Heart left ventricle (tissue), 16 donors: ENCODE results near the gene GNPAT. TPM values are rescaled to one million over a fixed set of nuclear protein-coding genes. Genes with fewer than 3 reads are reported as not detected.

Experiments
- ATAC-seq, 4 donors: fragments of 200-7000 bp; cut with Tn5 transposase; one replicate each; pipeline ENCODE4 v1.9.1; 2020 to 2022; ENCODE audit warnings: moderate library complexity in 4 of 4, mild to moderate bottlenecking in 3 of 4, moderate number of reproducible peaks in 1 of 4
- DNase-seq, 5 donors: peaks; one replicate each; pipeline ENCODE4 v3.0.0-alpha.2; 2020
- H3K27ac ChIP-seq, 12 donors: fragments of 200-600 bp; sonication (generic) in 4 of 12; one replicate each; pipeline versions ENCODE4 v1.5.0 to v1.8.0; 2016 to 2022; ENCODE audit warnings: mild to moderate bottlenecking in 2 of 12
- H3K27me3 ChIP-seq, 9 donors: fragments of 200-600 bp; sonication (generic) in 2 of 9; one replicate each; pipeline versions ENCODE4 v1.5.1 to v1.8.0; 2016 to 2022; ENCODE audit warnings: mild to moderate bottlenecking in 3 of 9
- H3K36me3 ChIP-seq, 9 donors: fragments of 200-600 bp; sonication (generic) in 2 of 9; one replicate each; pipeline versions ENCODE4 v1.5.0 to v1.8.0; 2018 to 2022; ENCODE audit warnings: mild to moderate bottlenecking in 2 of 9
- H3K4me1 ChIP-seq, 12 donors: fragments of 200-600 bp; sonication (generic) in 4 of 12; one replicate each; pipeline versions ENCODE4 v1.5.0 to v1.8.0; 2016 to 2022; ENCODE audit warnings: mild to moderate bottlenecking in 3 of 12
- H3K4me3 ChIP-seq, 12 donors: fragments of 200-600 bp; sonication (generic) in 4 of 12; one replicate each; pipeline versions ENCODE4 v1.5.0 to v1.8.0; 2017 to 2022; ENCODE audit warnings: mild to moderate bottlenecking in 9 of 12, moderate library complexity in 4 of 12
- H3K9me3 ChIP-seq, 12 donors: fragments of 200-600 bp; sonication (generic) in 4 of 12; one replicate each; pipeline versions ENCODE4 v1.5.0 to v1.8.0; 2016 to 2022; ENCODE audit warnings: mild to moderate bottlenecking in 1 of 12
- CTCF ChIP-seq, 12 donors: fragments of 200-600 bp; sonication (generic) in 4 of 12; IDR thresholded peaks; one replicate each; pipeline versions ENCODE4 v1.5.0 to v1.8.0; 2018 to 2022; ENCODE audit warnings: antibody characterized with exemption in 12 of 12, mild to moderate bottlenecking in 5 of 12
- POLR2A ChIP-seq, 2 donors: fragments of 450-650 bp; IDR thresholded peaks; one replicate each; pipeline ENCODE4 v1.6.1; 2017; ENCODE audit warnings: antibody characterized with exemption in 2 of 2, mild to moderate bottlenecking in 2 of 2, moderate library complexity in 2 of 2
- WGBS, 4 donors: extraction: QIAGEN DNeasy Blood & Tissue Kit in 2 of 4; methylation state at CpG; one replicate each; pipeline versions ENCODE4 v1.1.5 to v1.1.7; 2013 to 2018; 5-methylcytosine and 5-hydroxymethylcytosine counted together
- intact Hi-C, 10 donors: fragments of 100-400 bp; cut with DNase I; formaldehyde crosslinking; loops; one replicate each; pipeline versions ENCODE4 v1.11.1 to v1.14.2; 2022
- polyA plus RNA-seq, 2 donors: library from polyadenylated mRNA; stranded (reverse); fragments of 200-250 nt; gene quantifications; one replicate each; pipeline ENCODE4 v1.2.3, GENCODE V29; 2013
- total RNA-seq, 9 donors: library from RNA; depleted of rRNA in 2 of 9; stranded (reverse); fragments of >200 nt in 2 of 9; fragmentation: NEBNext Ultra II Directional in 3 of 9; extraction: Animal tissue kit (Norgen Biotek cat#: 25700) in 3 of 9; gene quantifications; one replicate each; pipeline versions ENCODE4 v1.1.0 to v1.2.4, GENCODE V29; 2016 to 2023
- donor health status: ischemic (EF 13 %, LVEDD 7.1; RV severe dilation, severe dysfunction).
- donor health status: healthy with polysubstance abuse.
- donor health status: DM: no; HTN: yes; CAD: no.
- donor health status: DM: no; HTN: no; CAD: no.
- donor health status: ischemic (EF 25% LVEDD 6.9; RV normal size, moderate dysfunction).
- donor health status: ischemic (EF 25% LVEDD 5.7; RV mildly dilated, moderate dysfunction).
- donor health status: healthy.
- donor health status: DM: yes; HTN: yes; CAD: no.
- donor health status: ischemic (EF 35%, LVEDD 5.7; RV mildly dilated, moderate dysfunction).
- donor health status: nonischemic (EF 11% LVEDD 7.7; RV severe dilation, severe dysfunction).
- donor health status: DM: yes; HTN: yes; CAD: no.
- donor health status: PGD.
- donor health status: ischemic (EF 29% LVEDD 5.4; RV normal size, mild dysfunction).
- donor health status: nonischemic (EF 23%, LVEDD 6.1; RV moderate dilation, normal function).

The GNPAT gene
- total and polyA plus RNA-seq, 11 donors, result 43.3 to 62.6 (median 52.8) TPM

DNA sequence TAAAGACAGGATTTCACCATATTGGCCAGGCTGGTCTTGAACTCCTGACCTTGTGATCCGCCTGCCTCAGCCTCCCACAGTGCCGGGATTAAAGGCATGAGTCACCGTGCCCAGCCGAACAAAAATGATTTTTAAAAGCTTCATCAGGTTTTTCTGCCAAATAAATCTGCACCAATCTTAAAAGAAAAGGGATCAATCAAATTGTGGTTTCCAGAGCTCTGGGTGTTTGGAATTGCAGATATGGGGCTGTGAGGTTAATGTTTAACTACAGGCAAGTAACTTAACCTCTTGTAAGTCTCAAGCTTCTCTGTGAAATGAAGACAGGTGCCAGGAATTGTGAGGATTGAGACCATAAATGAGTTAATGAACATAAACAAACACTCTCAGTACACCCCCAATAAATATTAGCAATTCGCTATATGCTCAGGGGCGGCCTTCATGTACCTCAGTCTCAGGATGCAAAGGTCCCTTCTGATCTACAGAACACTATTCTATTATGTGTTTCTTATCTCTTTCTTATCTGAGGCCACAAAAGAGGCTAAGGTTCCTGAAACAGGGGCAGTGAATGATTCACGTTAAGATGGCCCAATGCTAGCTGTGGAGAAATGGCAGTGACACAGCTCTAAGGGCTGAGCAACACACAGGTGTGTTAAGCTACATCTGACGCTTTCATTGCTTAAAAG is 7.1 kb upstream of the GNPAT start:
- intact Hi-C loops, result no loop called here
- Histone ChIP-seq H3K27ac (no peak overlapping the region), H3K4me3 (no peak overlapping the region), H3K36me3 (peaks cover 0 to 66% (median 37%) of the 10 kb centered on the region in 9 donors), H3K9me3 (no peaks in the 10 kb centered on the region), H3K4me1 (peaks cover 0 to 15% (median 6%) of the 10 kb centered on the region in 12 donors), H3K27me3 (no peaks in the 10 kb centered on the region)
- DNase-seq (no peak), ATAC-seq (no peak)
- TF ChIP-seq CTCF (IDR thresholded peaks at IDR 0.05) (no peak), POLR2A (IDR thresholded peaks at IDR 0.05) (no peak)
- 89 to 92% (median 91%) methylated on average over 8 of the region's 8 CpGs for WGBS, 4 donors

- no peak for DNase-seq
- TF ChIP-seq CTCF (IDR thresholded peaks at IDR 0.05) (no peak), POLR2A (IDR thresholded peaks at IDR 0.05) (no peak)
- intact Hi-C loops, result no loop called here
- no peak for ATAC-seq
- Histone ChIP-seq H3K4me1 (peaks cover 0 to 19% (median 8%) of the 10 kb centered on the region in 12 donors), H3K4me3 (no peak overlapping the region), H3K27me3 (no peaks in the 10 kb centered on the region), H3K9me3 (no peaks in the 10 kb centered on the region), H3K36me3 (peaks cover 0 to 62% (median 32%) of the 10 kb centered on the region in 9 donors), H3K27ac (no peak overlapping the region)
- 92 to 98% (median 95%) methylated on average over 3 of the region's 3 CpGs for WGBS, 4 donors
Measured at GRCh38 chr1:231234506-231234905, 6.5 kb upstream of the GNPAT start.

DNA sequence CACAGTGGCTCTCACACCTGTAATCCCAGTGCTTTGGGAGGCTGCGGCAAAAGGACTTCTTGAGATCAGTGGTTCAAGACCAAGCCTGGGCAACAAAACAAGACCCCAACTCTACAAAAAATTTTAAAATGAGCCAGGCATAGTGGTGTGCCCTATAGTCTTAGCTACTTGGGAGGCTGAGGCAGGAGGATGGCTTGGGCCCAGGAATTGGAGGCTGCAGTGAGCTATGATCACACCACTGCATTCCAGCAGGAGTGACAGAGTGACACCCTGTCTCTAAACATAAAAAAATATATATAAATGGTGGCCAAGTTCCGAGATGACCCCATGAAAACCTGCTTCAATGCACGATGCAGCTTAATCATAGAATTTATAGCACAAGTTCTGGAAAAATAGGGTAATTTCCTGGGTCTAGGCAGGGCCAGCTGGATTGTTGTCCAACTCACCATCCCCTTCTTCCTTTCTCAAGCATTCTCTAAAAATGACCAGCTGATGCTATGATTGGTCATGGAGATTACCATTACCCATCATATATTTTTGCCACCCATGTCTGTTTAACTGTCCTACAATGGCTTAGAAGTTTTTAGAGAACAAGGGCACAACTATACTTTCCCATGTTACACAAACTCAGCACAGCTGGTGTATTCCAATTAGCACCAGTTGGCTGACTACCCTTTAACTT is 5.3 kb upstream of the GNPAT start:
- Histone ChIP-seq H3K9me3 (no peaks in the 10 kb centered on the region), H3K27me3 (no peaks in the 10 kb centered on the region), H3K4me3 (no peak overlapping the region), H3K4me1 (peaks cover 0 to 29% (median 16%) of the 10 kb centered on the region in 12 donors), H3K36me3 (peaks cover 0 to 62% (median 29%) of the 10 kb centered on the region in 9 donors), H3K27ac (peak overlapping the region in 1 of 12 donors; percentile 25)
- 93 to 96% (median 94%) methylated on average over 3 of the region's 3 CpGs for WGBS, 4 donors
- ATAC-seq (no peak), DNase-seq (no peak)
- intact Hi-C loops, result no loop called here
- TF ChIP-seq POLR2A (IDR thresholded peaks at IDR 0.05), result no peak
- TF ChIP-seq CTCF (IDR thresholded peaks at IDR 0.05), result no peak

GRCh38 chr1:231236208-231236591 is 4.8 kb upstream of the GNPAT start:
- intact Hi-C loops, result no loop called here
- Histone ChIP-seq H3K9me3 (no peaks in the 10 kb centered on the region), H3K4me1 (peaks cover 0 to 29% (median 16%) of the 10 kb centered on the region in 12 donors), H3K27ac (peak overlapping the region in 1 of 12 donors; percentile 25), H3K4me3 (no peak overlapping the region), H3K36me3 (peaks cover 0 to 56% (median 26%) of the 10 kb centered on the region in 9 donors), H3K27me3 (no peaks in the 10 kb centered on the region)
- ATAC-seq (no peak), DNase-seq (no peak)
- TF ChIP-seq POLR2A (IDR thresholded peaks at IDR 0.05) (no peak), CTCF (IDR thresholded peaks at IDR 0.05) (no peak)
- 41 to 67% (median 49%) methylated on average over 4 of the region's 4 CpGs for WGBS, 4 donors
